ENCODE data around the gene NARS2.

GRCh38 chr11:78551066-78551465 is 23.6 kb downstream of the NARS2 start:
- TF ChIP-seq POLR2A (IDR thresholded peaks at IDR 0.05) (no peak), CTCF (IDR thresholded peaks at IDR 0.05) (no peak), POLR2AphosphoS5 (IDR thresholded peaks at IDR 0.05) (no peak)

Measured in breast epithelium (tissue), 3 donors.